AML-193 (cell line): ENCODE measurements around the gene TUBG2.
A peak's percentile ranks its signal among the peaks of the same experiment; 100 is the strongest.

Experiments
- DNase-seq, 2 experiments: peaks; one replicate each; lab custom pipeline; 2025; lab: John Stamatoyannopoulos, UW

Gene TUBG2

DNA sequence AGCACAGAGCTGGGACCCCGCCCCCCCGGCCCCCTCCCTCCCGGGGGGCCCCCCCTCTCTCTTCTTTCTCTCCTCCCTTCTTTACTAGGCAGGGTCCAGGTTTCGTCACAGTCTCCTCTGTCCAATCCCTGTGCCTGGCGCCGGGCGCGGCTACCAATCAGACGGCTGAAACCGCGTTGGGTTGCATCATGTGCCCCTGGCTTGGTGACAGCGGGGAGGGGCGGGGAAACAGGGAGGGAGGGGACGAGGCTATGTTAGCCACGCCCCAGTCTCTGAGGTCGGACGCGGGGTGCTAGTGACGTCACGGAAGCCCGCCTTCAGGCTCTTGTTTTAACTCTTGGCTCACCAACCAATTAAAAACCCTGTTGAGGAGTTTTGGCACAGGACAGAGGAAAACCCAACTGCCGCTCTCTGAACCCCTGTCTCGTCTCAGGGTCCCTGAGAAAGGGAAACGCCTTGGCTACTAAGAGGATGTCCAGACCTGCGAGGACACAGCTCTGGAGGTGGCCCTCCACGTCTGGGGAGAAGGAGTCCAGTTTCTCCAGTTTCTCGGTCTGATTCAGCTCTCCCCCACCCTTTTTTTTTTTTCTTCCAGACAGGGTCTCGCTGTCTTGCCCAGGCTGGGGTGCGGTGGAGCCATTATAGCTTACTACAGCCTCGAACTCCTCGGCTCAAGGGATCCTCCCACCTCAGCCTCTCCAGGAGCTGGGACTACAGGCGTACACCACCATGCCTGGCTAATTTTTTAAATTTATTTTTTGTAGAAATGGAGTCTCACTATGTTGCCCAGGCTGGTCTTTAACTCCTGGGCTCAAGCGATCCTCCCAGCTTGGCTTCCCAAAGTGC lies 18.2 kb downstream of the TUBG2 start:
- DNase-seq = peak; percentile 99 to 100

DNA sequence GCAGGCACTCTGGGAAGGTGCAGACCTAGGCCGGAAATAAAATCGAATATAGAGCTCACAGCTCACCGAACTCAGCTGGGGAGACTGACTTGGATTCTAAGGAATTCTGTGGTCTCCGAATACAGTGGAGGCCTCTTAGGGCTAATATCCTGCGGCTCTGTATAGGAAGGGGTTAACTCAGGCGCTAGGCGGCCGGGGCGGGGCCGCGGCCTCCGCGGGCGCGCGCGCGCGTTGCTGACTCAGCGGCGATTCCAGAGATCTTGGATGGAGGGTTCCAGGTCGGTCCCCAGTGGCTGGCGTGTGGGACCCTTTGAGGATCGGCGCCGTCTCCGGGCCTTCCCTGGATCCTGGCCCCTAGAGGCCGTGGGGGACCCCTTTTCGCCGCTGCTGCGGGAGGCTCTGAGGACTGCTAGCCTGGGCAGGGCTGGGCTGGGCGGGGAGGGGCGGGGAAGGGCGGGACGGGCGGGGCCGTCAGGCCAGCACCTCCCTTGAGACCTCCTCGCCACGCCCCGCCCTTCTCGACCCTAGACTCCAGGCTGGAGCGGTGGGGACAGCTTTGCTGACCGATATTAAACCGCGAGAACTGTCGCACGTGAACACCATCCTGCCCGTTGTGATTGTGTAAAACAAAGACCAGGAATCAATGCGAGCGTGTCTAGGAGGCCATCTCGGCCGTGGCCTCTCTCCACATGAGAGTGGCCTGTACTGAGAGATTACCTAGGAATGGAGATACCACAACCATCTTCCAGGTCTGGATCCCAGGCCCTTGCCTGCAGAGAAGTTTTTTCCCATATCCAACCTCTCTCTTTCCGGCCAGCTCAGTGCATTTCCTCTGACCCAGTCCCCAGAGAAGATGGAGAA lies 19.1 kb downstream of the TUBG2 start:
- DNase-seq = peak; percentile 94 to 96

DNA sequence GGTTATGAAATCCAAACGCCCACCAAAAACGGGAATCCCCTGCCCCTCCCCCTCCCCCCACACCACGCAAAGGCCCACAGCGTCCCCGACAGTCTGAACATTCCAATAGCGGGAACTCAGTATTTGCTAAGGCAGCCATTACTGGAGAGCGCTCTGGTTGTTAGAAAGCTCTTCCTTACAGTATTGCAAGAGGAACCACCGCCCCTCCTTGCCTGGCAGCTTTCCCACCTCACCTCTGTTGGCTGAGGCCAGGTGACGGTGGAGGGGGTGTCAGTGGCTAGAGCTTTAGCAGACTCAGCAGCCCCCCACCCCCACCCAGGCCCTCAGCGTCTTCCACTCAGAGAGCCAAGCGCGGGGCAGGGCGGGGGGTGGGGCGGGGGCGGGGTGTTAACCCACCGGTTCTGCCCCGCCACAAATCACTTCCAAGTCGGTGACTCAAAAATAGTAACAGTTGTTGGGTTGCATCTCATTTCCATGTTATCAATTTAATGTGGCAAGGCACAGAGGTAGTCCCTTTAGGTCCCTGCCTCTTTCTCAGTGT lies 19.9 kb downstream of the TUBG2 start:
- DNase-seq = peak in 1 of 2 experiments; percentile 19

DNA sequence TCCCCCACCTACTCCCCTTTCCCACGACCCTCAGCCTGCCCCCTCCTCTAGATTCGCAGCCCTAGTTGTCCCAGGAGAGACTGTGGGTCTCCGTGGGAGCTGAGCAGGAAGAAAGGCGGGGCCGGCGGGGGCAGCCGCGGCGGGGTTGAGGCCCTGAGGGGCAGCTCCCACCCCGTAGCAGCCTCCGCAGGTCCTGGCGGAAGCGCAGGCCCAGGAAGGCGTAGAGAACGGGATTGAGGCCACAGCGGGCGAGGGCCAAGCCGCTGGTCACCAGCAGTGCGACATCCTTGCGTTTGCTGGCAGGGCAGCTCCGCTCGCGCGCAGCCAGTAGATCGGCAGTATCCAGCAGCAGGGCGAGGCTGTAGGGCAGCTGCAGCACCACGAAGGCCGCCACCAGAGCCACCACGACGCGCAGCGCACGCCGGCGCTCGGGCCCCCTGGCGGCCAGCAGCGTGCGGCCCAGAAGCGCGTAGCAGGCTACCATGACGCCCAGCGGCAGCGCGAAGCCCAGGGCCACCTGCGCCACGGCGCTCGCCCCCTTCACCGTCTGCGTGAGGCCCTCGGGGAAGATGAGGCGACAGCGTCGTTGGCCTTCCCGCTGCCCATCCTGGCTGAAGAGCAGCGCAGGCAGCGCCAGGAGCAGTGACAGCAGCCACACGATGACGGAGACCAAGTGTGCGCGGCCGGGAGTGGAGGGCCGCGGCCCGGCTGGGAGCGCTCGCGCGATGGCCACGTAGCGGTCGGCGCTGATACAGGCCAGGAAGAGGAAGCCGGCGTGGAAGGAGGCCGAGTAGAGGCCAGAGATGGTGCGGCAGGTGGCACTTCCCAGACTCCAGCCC lies 20.6 kb downstream of the TUBG2 start:
- peak; percentile 86 for DNase-seq

DNA sequence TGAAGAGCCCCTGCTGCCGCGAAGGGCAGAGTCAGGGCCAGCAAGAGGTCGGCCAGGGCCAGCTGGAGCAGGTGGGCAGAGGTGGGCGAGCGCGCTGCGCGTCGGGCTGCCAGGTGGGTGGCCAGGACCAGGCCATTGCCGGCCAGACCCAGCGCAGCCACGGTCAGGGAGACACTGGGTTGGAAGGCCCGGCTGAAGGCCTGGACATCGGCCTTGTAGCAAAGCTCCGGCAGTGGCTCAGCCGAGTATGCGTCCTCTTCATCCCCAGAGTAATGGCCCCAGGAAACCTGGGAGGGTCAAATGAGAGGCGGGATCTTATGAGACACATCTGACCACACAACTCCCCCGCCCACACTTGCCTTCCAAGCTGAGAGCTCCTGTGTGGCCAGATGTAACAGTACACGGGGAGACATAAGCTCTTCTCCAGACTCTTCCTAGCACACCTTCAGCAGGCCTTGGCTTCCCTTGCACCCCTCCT lies 21.3 kb downstream of the TUBG2 start:
- no peak for DNase-seq

DNA sequence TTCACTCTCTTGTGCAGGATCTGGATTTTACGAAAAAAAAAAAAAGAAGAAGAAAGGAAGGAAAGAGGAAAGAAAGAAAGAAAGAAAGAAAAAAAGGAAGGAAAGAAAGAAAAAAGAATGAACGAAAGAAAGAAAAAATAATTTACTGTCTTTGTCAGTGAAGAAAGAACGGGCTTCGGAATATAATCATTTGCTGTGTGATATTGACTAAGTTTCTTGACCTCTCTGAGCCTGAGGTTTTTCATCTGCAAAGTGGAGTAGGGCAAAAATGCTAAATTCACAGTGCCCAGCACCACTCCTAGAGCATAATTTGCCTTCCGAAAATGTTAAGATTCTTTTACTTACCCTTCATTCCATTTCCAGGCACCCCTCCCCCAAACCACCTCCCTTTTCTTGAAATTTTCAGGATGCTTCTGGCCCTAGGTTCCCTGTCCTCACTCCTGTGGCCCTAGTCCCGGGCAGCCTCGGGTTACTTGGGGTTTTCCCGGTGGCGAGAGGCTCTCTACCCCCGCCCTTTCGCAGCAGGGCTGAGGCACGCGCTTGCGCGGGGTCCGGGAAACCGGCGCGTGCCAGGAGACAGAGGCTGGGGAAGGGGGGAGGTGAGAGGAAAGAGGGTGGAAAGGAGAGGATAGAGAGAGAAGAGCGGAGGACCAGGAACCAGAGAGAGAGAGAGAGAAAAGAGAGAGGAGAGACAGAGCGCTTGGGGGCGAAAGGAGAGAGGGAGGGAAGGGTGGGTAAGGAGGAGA lies 23.1 kb downstream of the TUBG2 start, which contains the start of gene CNTNAP1:
TSS of gene CNTNAP1 (plus strand) at position 556 of the 746 bp plus-strand sequence. CDS start 299 bp downstream, outside the sequence.
- no peak for DNase-seq

DNA sequence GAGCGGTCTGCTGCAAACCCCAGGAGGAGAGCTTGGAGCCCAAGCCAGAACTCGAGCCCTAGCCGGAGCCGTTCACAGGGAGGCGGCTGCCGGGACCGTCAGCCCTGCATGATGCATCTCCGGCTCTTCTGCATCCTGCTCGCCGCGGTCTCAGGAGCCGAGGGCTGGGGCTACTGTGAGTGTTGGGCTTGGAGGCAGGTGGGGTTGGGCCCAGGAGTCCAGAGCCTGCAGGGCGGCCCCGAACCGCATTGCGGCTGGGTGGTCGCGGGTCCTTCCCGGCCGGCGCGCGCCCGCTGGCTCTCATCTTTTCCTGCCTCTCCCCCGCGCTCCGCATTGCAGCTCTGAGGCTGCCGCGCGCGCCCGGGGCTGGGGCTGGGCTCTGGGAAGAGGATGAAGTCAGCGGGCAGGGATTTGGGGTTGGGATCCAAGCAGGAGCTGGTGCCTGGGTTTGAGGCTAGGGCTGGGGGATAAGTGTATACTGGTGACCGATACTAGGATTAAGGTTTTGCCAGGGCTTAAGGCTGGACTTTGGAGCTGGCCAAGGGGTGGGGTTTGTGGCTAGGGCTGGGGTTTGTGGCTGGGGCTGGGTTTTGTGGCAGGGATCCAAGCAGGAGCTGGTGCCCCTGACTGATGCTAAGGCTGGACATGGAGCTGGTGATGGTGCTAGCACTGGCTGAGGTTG lies 23.8 kb downstream of the TUBG2 start:
- DNase-seq = peak in 1 of 2 experiments; percentile 12

DNA sequence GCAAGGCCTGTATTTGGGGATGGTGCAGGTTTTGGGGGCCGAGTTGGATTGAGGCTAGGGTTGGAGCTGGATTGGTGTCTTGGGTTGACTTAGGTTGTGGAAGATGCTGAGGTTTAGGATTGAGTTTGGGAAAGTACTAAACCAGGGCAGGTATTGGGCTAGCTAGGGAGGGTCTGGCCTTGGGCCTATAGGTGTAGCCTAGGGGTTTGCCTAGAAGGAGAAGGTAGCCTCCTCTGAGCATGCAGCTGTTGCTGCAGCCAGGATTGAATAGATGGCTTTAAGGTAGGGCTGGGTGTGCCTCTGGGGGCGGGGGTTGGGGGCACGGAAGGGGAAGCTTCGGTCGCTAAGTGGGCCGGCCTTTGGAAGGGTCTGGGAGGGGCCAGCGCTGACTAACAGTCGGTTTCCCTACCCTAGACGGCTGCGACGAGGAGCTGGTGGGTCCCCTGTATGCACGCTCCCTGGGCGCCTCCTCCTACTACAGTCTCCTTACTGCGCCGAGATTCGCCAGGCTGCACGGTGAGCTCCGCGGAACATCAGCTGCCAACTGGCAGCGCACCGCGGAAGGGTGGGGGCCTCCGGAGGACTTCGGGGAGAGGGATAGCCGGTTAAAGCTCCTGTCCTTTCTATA lies 24.4 kb downstream of the TUBG2 start:
- DNase-seq = no peak

DNA sequence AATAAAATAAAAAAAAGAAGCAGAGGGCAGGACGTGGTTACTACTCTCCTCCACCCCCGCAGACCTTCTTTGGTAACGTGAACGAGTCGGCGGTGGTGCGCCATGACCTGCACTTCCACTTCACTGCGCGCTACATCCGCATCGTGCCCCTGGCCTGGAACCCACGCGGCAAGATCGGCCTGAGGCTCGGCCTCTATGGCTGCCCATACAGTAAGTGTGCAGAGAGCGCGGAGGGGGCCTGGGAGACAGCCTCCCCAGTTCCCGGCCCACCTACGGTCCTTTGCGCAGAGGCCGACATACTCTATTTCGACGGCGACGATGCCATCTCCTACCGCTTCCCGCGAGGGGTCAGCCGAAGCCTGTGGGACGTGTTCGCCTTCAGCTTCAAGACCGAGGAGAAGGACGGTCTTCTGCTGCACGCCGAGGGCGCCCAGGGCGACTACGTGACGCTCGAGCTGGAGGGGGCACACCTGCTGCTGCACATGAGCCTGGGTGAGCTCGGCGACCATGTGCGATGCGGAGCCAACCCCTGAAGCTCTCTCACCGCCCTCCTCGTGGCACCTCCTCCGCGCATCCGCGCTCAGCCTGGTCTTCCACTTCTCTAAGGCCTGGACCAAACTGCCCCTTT lies 26.0 kb downstream of the TUBG2 start:
- DNase-seq = no peak

DNA sequence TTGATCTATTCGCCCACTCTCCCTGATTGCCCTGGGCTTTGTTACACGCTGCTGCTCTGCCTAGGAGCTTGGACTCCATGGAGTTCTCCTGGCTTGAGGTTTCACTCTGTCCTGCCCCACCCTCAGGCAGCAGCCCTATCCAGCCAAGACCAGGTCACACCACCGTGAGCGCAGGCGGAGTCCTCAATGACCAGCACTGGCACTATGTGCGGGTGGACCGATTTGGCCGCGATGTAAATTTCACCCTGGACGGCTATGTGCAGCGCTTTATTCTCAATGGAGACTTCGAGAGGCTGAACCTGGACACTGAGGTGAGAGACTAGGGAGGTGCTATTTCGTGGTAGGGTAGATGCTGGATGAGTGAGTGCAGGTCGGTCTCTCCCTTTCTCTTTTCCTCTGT lies 26.7 kb downstream of the TUBG2 start:
- no peak for DNase-seq

DNA sequence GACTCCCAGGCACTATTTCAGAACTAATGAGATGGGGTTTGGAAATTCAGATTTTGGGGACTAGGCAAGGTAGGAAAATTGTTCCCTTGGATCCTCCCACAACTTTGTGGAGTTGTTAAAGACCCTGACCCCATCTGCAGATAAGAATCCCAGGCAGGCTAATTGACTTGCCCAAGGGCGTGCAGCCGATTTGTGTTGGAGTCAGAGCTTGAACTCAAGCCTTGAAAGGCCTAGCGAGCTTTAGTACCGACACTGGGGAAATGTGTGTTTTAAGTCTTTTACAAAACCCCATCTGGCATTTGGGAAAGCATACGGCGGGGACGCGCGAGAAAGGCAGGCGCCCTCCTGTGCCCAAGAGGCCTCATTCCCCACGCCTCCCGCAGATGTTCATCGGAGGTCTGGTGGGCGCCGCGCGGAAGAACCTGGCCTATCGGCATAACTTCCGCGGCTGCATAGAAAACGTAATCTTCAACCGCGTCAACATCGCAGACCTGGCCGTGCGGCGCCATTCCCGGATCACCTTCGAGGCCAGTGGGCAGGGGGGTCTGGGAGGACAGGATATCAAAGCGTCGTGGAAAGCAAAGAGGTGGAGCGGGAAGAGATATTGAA lies 27.5 kb downstream of the TUBG2 start:
- no peak for DNase-seq

DNA sequence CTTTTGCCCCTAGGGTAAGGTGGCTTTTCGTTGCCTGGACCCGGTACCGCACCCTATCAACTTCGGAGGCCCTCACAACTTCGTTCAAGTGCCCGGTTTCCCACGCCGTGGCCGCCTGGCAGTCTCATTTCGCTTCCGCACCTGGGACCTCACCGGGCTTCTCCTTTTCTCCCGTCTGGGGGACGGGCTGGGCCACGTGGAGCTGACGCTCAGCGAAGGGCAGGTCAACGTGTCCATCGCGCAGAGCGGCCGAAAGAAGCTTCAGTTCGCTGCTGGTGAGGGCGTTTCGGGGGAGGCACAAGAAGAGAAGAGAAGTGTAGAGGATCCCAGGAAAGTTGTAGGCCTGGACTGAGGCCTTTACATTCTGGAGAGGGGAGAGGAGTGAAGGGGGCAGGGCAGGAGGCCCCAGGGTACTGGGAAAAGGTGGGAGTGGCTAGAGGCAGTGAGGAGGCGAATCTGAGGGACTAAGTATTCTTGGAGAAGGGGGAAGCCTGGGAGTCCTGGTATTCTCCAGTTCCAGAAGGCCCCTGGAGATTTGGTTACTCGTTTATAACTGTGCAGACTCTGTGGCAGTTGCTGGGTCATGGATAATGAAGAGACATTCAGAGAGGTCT lies 28.7 kb downstream of the TUBG2 start:
- no peak for DNase-seq

DNA sequence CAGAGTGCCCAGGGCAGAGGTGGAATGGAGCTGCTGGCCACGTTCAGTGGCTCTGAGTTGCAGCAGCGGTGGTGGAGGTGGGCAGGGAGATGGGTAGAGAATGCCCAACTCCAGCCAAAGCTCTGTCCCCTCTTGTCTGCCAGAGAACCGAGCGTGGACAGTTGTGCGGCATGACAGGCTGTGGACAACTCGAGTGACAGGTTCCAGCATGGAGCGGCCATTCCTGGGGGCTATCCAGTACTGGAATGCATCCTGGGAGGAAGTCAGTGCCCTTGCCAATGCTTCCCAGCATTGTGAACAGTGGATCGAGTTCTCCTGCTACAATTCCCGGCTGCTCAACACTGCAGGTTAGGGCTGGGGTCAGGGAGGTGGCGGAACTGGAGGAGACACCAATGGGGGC lies 31.5 kb downstream of the TUBG2 start:
- no peak for DNase-seq

DNA sequence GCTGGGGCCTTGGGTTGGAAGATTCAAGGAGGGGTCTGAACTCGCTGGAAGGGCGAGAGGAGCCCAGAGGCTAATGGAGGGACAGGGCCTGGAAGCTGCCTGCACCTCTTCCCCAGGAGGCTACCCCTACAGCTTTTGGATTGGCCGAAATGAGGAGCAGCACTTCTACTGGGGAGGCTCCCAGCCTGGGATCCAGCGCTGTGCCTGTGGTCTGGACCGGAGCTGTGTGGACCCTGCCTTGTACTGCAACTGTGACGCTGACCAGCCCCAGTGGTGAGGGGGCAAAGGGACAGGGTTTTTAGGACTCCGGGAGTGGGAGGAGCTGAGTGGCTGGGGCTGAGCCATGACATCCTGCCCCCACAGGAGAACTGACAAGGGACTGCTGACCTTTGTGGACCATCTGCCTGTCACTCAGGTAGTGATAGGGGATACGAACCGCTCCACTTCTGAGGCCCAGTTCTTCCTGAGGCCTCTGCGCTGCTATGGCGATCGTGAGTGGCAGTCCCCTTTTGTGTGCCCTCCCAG lies 32.0 kb downstream of the TUBG2 start:
- DNase-seq = no peak

DNA sequence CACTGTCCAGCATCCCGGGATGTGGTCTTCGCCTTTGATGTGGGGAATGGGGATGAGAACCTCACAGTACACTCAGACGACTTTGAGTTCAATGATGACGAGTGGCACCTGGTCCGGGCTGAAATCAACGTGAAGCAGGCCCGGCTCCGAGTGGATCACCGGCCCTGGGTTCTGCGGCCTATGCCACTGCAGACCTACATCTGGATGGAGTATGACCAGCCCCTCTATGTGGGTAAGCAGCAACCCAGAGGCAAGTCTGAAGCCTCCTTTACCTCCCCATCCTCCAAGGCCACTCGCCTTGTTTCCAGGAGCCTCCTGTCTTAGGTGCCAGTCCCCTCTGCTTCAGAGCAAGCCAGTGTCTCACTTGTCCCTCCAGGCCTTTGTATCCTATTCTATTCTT lies 33.4 kb downstream of the TUBG2 start:
- no peak for DNase-seq

DNA sequence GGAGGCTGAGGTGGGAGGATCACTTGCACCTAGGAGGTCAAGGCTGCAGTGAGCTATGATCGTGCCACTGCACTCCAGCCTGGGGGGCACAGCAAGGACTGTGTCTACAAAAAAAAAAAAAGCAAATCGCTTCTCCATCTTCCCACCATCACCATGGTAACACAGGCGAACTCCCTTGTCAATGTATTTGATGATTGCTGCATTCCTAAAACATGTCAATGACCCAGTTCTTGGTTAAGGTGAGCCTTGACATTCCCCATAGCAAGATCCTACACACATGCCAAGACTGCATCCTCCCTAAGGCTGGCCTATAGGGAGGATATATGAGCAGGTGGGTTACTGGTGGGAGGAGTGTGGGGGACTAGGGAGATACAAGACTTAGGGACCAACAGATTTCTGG lies 35.4 kb downstream of the TUBG2 start:
- no peak for DNase-seq

DNA sequence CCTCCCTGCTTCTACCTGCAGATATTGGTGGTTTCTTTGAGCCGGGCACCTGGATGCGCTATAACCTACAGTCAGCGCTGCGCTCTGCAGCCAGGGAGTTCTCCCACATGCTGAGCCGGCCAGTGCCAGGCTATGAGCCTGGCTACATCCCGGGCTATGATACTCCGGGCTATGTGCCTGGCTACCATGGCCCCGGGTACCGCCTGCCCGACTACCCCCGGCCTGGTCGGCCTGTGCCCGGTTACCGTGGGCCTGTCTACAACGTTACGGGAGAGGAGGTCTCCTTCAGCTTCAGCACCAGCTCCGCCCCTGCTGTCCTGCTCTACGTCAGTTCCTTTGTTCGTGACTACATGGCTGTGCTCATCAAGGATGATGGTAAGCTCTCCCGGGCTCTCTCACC lies 36.4 kb downstream of the TUBG2 start:
- no peak for DNase-seq

DNA sequence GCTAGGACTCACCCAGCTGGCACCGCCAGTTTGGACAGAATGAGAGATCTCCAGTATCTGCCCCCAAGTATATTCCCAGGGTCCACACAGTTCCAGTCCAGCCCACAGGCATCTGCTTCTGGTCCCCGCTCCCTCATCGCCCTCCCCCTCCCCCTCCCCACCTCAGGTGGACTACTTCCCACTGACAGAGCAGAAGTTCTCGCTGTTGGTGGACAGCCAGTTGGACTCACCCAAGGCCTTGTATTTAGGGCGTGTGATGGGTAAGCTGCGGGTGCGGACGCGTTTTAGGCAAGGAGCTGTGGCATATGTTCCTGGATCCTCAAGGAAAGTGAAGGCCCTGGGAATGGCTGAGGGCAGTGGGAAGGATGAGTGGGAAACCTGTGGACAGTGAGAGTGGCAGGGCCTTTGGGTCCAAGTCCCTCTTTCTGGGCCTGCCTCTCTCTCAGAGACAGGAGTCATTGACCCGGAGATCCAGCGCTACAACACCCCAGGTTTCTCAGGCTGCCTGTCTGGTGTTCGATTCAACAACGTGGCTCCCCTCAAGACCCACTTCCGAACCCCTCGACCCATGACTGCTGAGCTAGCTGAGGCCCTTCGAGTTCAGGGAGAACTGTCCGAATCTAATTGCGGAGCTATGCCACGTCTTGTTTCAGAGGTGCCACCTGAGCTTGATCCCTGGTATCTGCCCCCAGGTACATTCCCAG lies 38.2 kb downstream of the TUBG2 start:
- DNase-seq = no peak
